ENCODE measurements around the gene CCHCR1. TPM values are rescaled to one million over a fixed set of nuclear protein-coding genes. Genes with fewer than 3 reads are reported as not detected.
A peak's percentile ranks its signal among the peaks of the same experiment; 100 is the strongest.
"Not testable (repeated sequence)": the region's sequence is repeated elsewhere in the genome, so short reads cannot be mapped to it uniquely, and the experiment has no call there.

Gene CCHCR1
- total RNA-seq, 2 donors from 2014 or later = 31.8 to 55.4 TPM

- Histone ChIP-seq H3K36me3 (no peaks in the 10 kb centered on the region), H3K27ac (peak overlapping the region; percentile 88), H3K4me1 (peaks cover 7% of the 10 kb centered on the region), H3K4me3 (peak overlapping the region; percentile 8), H3K9ac (ENCODE audit: low read depth in 2 of 2, low read length in 2 of 2) (peak overlapping the region; percentile 61 to 91), H3K9me3 (no peaks in the 10 kb centered on the region), H3K27me3 (no peaks in the 10 kb centered on the region)
- intact Hi-C loops (cut with DNase I) = loop anchor here (5.0 kb wide), 1 partner anchor 70 kb away; the partner anchor contains the start of gene HLA-C
- no peak for TF ChIP-seq CTCF (IDR thresholded peaks at IDR 0.05)
- peak; percentile 35 for DNase-seq
Measured at GRCh38 chr6:31202259-31203166, 44.9 kb upstream of the CCHCR1 start.

- peak overlapping the region; percentile 99 for H3K27ac ChIP-seq
- intact Hi-C loops (cut with DNase I); H3K36me3 ChIP-seq; H3K4me1 ChIP-seq; H3K27me3 ChIP-seq; H3K9me3 ChIP-seq: not testable (repeated sequence)
- peak; percentile 18 for DNase-seq
- H3K9ac ChIP-seq (ENCODE audit: low read depth in 2 of 2, low read length in 2 of 2) = peak overlapping the region in 1 of 2 donors; percentile 91
- peak overlapping the region; percentile 54 for H3K4me3 ChIP-seq
Measured at GRCh38 chr6:31199105-31199452, 41.5 kb upstream of the CCHCR1 start.

GRCh38 chr6:31197559-31198305, 40.1 kb upstream of the CCHCR1 start:
- peak; percentile 96 for DNase-seq
- intact Hi-C loops (cut with DNase I) = loop anchor here (2.0 kb wide), 1 partner anchor 169 kb away; no protein-coding TSS in a partner anchor
- TF ChIP-seq CTCF (IDR thresholded peaks at IDR 0.05) = no peak
- Histone ChIP-seq H3K4me3 (peak overlapping the region; percentile 54), H3K27ac (peak overlapping the region; percentile 99), H3K4me1 (peaks cover 7% of the 10 kb centered on the region), H3K36me3 (no peaks in the 10 kb centered on the region), H3K9ac (ENCODE audit: low read depth in 2 of 2, low read length in 2 of 2) (peak overlapping the region; percentile 81 to 91), H3K9me3 (no peaks in the 10 kb centered on the region), H3K27me3 (no peaks in the 10 kb centered on the region)

GRCh38 chr6:31196251-31197022, 38.8 kb upstream of the CCHCR1 start:
- H3K27ac ChIP-seq = peak overlapping the region; percentile 99
- H3K4me3 ChIP-seq = peak overlapping the region; percentile 54
- intact Hi-C loops (cut with DNase I) = loop anchor here (2.0 kb wide), 1 partner anchor 170 kb away; no protein-coding TSS in a partner anchor
- H3K36me3 ChIP-seq, H3K27me3 ChIP-seq, DNase-seq, H3K9me3 ChIP-seq, H3K4me1 ChIP-seq: not testable (repeated sequence)
- peak overlapping the region; percentile 43 to 81 for H3K9ac ChIP-seq (ENCODE audit: low read depth in 2 of 2, low read length in 2 of 2)

- H3K9me3 ChIP-seq; H3K9ac ChIP-seq (ENCODE audit: low read depth in 2 of 2, low read length in 2 of 2); DNase-seq; H3K4me3 ChIP-seq; H3K36me3 ChIP-seq; H3K27me3 ChIP-seq; H3K4me1 ChIP-seq; H3K27ac ChIP-seq; intact Hi-C loops (cut with DNase I): not testable (repeated sequence)
Measured at GRCh38 chr6:31195308-31195979, 37.8 kb upstream of the CCHCR1 start.

- Histone ChIP-seq H3K9me3 (no peaks in the 10 kb centered on the region), H3K36me3 (no peaks in the 10 kb centered on the region), H3K27ac (no peak overlapping the region), H3K9ac (ENCODE audit: low read depth in 2 of 2, low read length in 2 of 2) (no peak overlapping the region), H3K4me1 (no peaks in the 10 kb centered on the region), H3K4me3 (no peak overlapping the region), H3K27me3 (no peaks in the 10 kb centered on the region)
- DNase-seq = no peak
- intact Hi-C loops (cut with DNase I) = no loop called here
- no peak for TF ChIP-seq CTCF (IDR thresholded peaks at IDR 0.05)
Measured at GRCh38 chr6:31194061-31194834, 36.6 kb upstream of the CCHCR1 start.

Measured in colonic mucosa (tissue), 4 donors.